ENCODE measurements around the gene NRAP.

DNA sequence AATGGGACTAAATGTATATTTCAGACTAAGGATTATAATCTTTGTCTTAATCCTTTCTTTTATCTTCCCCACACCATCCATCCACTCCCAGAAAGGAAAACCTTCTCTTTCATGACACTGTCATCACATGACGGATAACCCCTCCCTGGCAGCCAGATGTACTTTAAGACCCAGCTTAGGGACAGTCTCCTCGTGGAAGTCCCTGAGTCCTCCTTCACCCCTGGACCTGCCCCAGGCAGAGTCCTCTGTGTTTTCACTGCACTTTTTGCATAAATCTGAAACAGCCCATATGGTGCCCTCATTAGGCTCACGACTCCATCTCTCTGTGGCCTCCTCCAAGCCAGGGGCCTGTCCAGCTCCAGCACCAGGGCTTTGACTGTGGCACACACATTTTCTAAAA, 16.0 kb downstream of the NRAP start:
- TF ChIP-seq CTCF (conservative IDR thresholded peaks at IDR 0.05 in 1 of 2, IDR thresholded peaks at IDR 0.05 in 1 of 2; ENCODE audit: extremely low read depth in 1 of 2, insufficient read depth in 1 of 2, low read depth in 1 of 2, low read length in 2 of 2) (no peak), EZH2 (IDR thresholded peaks at IDR 0.05; ENCODE audit: borderline replicate concordance, low read length) (no peak)
